ENCODE measurements around the gene STK36.

Gene STK36

DNA sequence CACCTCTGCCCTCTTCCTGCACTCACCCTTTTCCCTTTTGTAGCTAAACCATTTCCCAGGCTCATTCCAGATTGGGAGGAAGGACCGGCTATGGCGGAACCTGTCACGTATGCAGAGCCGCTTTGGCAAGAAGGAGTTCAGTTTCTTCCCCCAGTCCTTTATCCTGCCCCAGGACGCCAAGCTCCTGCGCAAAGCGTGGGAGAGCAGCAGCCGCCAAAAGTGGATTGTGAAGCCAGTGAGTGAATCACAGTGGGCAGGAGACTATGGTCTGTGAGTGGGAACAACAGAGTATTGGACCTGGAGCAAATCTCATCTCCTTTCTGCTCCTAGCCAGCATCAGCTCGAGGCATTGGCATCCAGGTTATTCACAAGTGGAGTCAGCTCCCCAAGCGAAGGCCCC is 75.1 kb downstream of the STK36 start:
- DNase-seq (ENCODE audit: low read depth in 2 of 2) = no peak

DNA sequence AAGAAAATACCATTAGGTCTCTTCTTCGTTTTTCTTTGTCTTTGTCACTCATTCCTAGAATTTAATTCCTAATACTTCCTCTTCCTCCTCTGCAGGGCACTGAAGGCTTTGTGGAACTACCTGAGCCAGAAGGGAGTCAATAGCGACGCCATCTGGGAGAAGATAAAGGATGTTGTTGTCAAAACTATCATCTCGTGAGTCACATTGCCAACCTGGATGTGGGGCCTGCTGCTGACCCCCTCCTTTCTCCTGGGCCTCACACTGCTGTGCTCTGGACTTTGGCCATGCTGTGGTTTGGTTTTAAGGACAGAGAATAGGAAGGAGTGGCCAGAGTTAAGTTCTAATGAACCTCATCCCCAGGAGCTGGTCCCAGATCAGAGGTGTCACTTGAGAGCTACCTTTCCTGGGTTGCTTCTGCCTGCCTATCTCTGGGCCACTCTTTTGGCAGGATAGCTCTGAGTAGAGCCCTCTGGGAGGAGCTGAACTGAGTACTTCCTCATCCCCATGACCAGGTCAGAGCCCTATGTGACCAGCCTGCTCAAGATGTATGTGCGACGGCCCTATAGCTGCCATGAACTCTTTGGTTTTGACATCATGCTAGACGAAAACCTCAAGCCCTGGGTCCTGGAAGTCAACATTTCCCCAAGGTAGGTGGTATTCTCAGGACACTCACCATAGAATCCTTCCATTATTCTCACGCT is 77.0 kb downstream of the STK36 start:
- no peak for DNase-seq (ENCODE audit: low read depth in 2 of 2)
